Skeletal muscle tissue (tissue), 4 donors: ENCODE results near the gene TSPEAR. TPM values are rescaled to one million over a fixed set of nuclear protein-coding genes. Genes with fewer than 3 reads are reported as not detected.

ENCODE experiments used
- H3K27ac ChIP-seq: one replicate; pipeline ENCODE4 v1.7.0; 2013; ENCODE audit warnings: mild to moderate bottlenecking, low read depth, low read length, inconsistent platforms
- H3K27me3 ChIP-seq, 3 donors: one replicate each; pipeline ENCODE4 v1.7.0; 2013; ENCODE audit warnings: low read length in 3 of 3; ENCODE audit not compliant: control insufficient read depth in 3 of 3, insufficient read depth in 3 of 3
- H3K36me3 ChIP-seq, 3 donors: one replicate each; pipeline ENCODE4 v1.7.0; 2013; ENCODE audit warnings: low read length in 3 of 3; ENCODE audit not compliant: control insufficient read depth in 3 of 3, insufficient read depth in 3 of 3
- H3K4me1 ChIP-seq, 3 donors: one replicate each; pipeline ENCODE4 v1.7.0; 2013; ENCODE audit warnings: low read length in 3 of 3, mild to moderate bottlenecking in 3 of 3; ENCODE audit not compliant: control insufficient read depth in 3 of 3, insufficient read depth in 3 of 3
- H3K4me3 ChIP-seq, 3 donors: one replicate each; pipeline ENCODE4 v1.7.0; 2013; ENCODE audit warnings: low read length in 3 of 3
- H3K9ac ChIP-seq, 3 donors: one replicate each; pipeline ENCODE4 v1.7.0; 2013; ENCODE audit warnings: low read length in 3 of 3, mild to moderate bottlenecking in 3 of 3, moderate library complexity in 2 of 3, low read depth in 1 of 3
- H3K9me3 ChIP-seq, 3 donors: one replicate each; pipeline ENCODE4 v1.7.0; 2013; ENCODE audit warnings: low read length in 3 of 3; ENCODE audit not compliant: control insufficient read depth in 3 of 3
- total RNA-seq: library from RNA; depleted of rRNA; stranded (reverse); fragments of >200 nt; gene quantifications from one replicate; pipeline ENCODE4 v1.2.3, GENCODE V29; 2014
- donor health status: Osteomylitis.

The TSPEAR gene
- total RNA-seq, 1 donor from 2014 or later: not detected

DNA sequence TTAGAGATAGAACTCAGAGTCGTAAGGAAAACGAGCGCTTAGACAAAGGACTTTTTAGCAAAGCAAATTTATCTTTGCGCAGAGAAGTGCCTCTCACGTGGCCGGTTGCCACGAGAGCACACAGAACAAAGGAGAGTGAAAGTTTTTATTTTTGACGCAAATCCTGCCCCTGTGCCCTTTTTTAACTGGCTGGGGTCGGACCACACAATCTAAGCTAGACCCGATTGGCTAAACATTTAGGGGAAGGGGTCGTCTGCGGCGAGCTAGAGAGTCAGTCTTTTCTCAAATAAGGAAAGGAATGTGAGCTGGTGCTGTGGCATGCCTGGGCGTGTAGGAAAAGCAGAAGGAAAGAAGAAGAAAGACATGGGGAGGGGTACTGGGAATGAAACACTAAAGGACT is 162.4 kb downstream of the TSPEAR start:
- Histone ChIP-seq H3K4me1 (no peaks in the 10 kb centered on the region), H3K9me3 (peaks cover 0 to 6% (median 0%) of the 10 kb centered on the region in 3 donors), H3K4me3 (no peak overlapping the region), H3K9ac (no peak overlapping the region), H3K27ac (no peak overlapping the region), H3K36me3 (no peaks in the 10 kb centered on the region), H3K27me3 (peaks cover 35 to 51% (median 41%) of the 10 kb centered on the region in 3 donors)

DNA sequence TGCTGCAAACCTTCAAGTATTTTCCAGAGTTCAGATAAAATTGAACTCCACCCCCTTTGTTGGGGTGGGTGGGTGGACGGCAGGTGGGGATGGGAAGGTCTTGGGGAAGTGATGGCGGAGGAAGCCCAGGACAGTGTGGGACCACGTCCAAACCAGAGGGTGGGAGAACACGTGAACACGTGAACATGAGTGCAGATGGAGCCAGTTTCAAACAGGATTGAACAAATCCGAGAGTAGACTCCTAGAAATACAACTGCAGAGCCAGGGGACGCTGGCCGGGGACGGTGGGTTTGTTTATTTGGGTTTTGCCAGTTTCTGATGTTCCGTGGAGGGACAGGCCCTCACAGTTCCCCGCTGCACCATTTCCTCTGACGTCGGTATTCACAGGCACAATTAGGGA is 163.0 kb downstream of the TSPEAR start:
- no peak overlapping the region for H3K27ac ChIP-seq
- H3K4me3 ChIP-seq: no peak overlapping the region
- peaks cover 0 to 6% (median 0%) of the 10 kb centered on the region in 3 donors for H3K9me3 ChIP-seq
- H3K4me1 ChIP-seq: no peaks in the 10 kb centered on the region
- no peaks in the 10 kb centered on the region for H3K36me3 ChIP-seq
- H3K27me3 ChIP-seq: peaks cover 35 to 49% (median 40%) of the 10 kb centered on the region in 3 donors
- H3K9ac ChIP-seq: no peak overlapping the region

GRCh38 chr21:44547656-44548331 is 163.6 kb downstream of the TSPEAR start:
- no peak overlapping the region for H3K27ac ChIP-seq
- H3K4me1 ChIP-seq: no peaks in the 10 kb centered on the region
- H3K9me3 ChIP-seq: peaks cover 0 to 6% (median 2%) of the 10 kb centered on the region in 3 donors
- H3K36me3 ChIP-seq: no peaks in the 10 kb centered on the region
- H3K9ac ChIP-seq: no peak overlapping the region
- no peak overlapping the region for H3K4me3 ChIP-seq
- H3K27me3 ChIP-seq: peaks cover 32 to 47% (median 37%) of the 10 kb centered on the region in 3 donors

DNA sequence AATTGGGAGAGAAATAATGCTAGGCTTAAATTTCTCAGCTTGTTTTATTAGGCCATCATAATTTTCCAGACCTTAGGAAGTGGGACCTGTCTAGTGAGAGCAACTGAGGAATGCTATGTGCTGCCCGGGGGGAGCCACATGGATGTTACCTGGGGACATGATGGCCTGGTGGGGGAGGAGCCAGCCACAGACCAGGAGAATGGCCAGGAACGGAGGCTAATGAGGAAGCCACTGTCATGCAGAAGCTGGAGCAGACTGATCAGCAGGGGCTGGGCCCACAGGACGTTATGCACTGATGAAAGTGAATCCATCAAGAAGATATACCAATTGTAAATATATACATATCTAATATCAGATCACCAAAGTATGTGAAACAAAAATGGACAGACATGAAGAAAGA is 166.8 kb downstream of the TSPEAR start:
- Histone ChIP-seq H3K9me3 (peaks cover 0 to 7% (median 6%) of the 10 kb centered on the region in 3 donors), H3K27ac (no peak overlapping the region), H3K9ac (no peak overlapping the region), H3K4me1 (no peaks in the 10 kb centered on the region), H3K27me3 (peaks cover 21 to 37% (median 31%) of the 10 kb centered on the region in 3 donors), H3K4me3 (no peak overlapping the region), H3K36me3 (no peaks in the 10 kb centered on the region)

GRCh38 chr21:44542716-44543115 is 168.7 kb downstream of the TSPEAR start:
- no peak overlapping the region for H3K27ac ChIP-seq
- no peak overlapping the region for H3K4me3 ChIP-seq
- no peaks in the 10 kb centered on the region for H3K4me1 ChIP-seq

DNA sequence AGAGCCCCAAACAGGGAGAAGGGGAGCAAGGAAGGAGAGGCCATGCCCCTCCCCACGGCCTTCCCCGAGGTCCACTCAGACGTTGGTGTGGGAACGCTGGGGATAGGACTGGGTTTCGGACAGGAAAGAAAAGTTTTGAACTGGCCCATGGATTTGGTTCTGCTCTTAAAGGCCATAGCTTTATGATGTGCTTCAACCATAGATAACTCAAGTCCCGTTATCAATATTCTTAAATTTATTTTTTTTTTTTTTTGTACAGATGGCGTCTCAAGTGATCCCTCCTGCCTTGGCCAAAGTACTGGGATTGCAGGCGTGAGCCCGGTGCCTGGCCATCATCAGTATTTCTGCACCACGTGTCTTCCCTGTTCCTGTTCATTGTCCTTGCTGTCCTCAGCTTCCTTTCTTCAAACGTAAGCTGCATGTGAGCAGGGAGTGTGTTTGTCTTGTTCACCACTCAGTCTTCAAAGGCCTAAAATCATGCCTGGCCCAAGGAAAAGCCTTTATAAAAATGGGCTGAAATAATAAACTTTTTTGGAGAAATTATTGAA is 170.6 kb downstream of the TSPEAR start:
- Histone ChIP-seq H3K9ac (no peak overlapping the region), H3K9me3 (peaks cover 0 to 6% (median 2%) of the 10 kb centered on the region in 3 donors), H3K4me1 (no peaks in the 10 kb centered on the region), H3K36me3 (no peaks in the 10 kb centered on the region), H3K27me3 (peaks cover 15 to 39% (median 20%) of the 10 kb centered on the region in 3 donors), H3K4me3 (no peak overlapping the region), H3K27ac (no peak overlapping the region)

More at GRCh38 chr21:44542716-44543115, 168.7 kb downstream of the TSPEAR start:
- no peak overlapping the region for H3K9ac ChIP-seq
- H3K36me3 ChIP-seq: no peaks in the 10 kb centered on the region
- peaks cover 0 to 7% (median 6%) of the 10 kb centered on the region in 3 donors for H3K9me3 ChIP-seq
- peaks cover 17 to 37% (median 25%) of the 10 kb centered on the region in 3 donors for H3K27me3 ChIP-seq

DNA sequence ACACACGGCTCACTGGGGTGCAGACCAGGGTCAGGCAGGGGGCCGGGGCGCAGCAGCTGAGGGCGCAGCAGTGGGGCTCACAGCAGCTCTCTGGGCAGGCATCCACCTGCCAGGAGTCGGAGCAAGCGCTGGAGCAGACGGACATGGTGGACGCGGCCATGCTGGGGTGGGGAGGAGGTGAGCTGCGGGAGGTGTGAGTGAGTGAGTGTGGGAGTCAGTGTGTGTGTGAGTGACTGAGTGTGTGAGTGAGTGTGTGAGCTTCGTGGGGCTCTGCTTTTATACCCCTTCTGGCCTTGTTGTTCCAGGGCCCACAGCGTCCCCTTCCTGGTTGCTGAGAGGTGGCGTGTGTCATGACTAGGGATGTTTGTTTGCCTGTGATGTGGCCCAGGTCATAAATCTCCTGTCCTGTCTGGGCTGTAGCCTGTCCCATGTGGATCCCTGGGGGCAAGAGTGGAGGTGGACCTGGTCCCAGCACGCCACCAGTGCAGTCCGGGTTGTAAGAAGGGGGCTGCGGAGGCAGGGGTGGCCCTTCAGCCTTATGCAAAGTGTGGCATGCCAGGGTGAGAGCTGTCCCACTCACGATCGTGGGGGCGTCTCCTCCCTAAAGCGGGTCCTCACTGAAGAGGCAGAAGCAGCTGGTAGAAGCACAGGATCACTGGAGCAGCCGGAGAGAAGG is 171.2 kb downstream of the TSPEAR start, which contains the start of gene KRTAP10-1:
Gene KRTAP10-1 (minus strand): TSS at position 205 of the 676 bp plus-strand sequence. CDS start 45 bp downstream, at position 160.
- H3K9me3 ChIP-seq: peaks cover 0 to 6% (median 2%) of the 10 kb centered on the region in 3 donors

GRCh38 chr21:44539046-44539445 is 172.3 kb downstream of the TSPEAR start:
- H3K27me3 ChIP-seq: peaks cover 15 to 41% (median 25%) of the 10 kb centered on the region in 3 donors
- H3K4me1 ChIP-seq: no peaks in the 10 kb centered on the region
- H3K4me3 ChIP-seq: no peak overlapping the region
- H3K9ac ChIP-seq: no peak overlapping the region
- peaks cover 0 to 6% (median 2%) of the 10 kb centered on the region in 3 donors for H3K9me3 ChIP-seq
- H3K36me3 ChIP-seq: no peaks in the 10 kb centered on the region
- H3K27ac ChIP-seq: no peak overlapping the region

More for the DNA sequence above, 171.2 kb downstream of the TSPEAR start, which contains the start of gene KRTAP10-1:
- Histone ChIP-seq H3K9ac (no peak within 1 kb of the TSS), H3K27me3 (peaks cover 15 to 39% (median 20%) of the 10 kb centered on the region in 3 donors), H3K4me1 (no peaks in the 10 kb centered on the region), H3K36me3 (no peaks in the 10 kb centered on the region), H3K27ac (no peak within 1 kb of the TSS), H3K4me3 (no peak within 1 kb of the TSS)

GRCh38 chr21:44537930-44538911 is 173.2 kb downstream of the TSPEAR start:
- no peaks in the 10 kb centered on the region for H3K36me3 ChIP-seq
- H3K27ac ChIP-seq: no peak overlapping the region
- H3K27me3 ChIP-seq: peaks cover 15 to 45% (median 29%) of the 10 kb centered on the region in 3 donors
- H3K9me3 ChIP-seq: peaks cover 0 to 6% (median 2%) of the 10 kb centered on the region in 3 donors
- H3K4me3 ChIP-seq: no peak overlapping the region
- no peak overlapping the region for H3K9ac ChIP-seq
- no peaks in the 10 kb centered on the region for H3K4me1 ChIP-seq
